ENCODE measurements around the gene CHMP1A. TPM values are rescaled to one million over a fixed set of nuclear protein-coding genes. Genes with fewer than 3 reads are reported as not detected.
"Not testable (repeated sequence)": the region's sequence is repeated elsewhere in the genome, so short reads cannot be mapped to it uniquely, and the experiment has no call there.

The CHMP1A gene
- total RNA-seq (2014; rRNA removed) = 97.0 and 107 TPM in 2 replicates
- 84.9 TPM for polyA plus RNA-seq (2012)

DNA sequence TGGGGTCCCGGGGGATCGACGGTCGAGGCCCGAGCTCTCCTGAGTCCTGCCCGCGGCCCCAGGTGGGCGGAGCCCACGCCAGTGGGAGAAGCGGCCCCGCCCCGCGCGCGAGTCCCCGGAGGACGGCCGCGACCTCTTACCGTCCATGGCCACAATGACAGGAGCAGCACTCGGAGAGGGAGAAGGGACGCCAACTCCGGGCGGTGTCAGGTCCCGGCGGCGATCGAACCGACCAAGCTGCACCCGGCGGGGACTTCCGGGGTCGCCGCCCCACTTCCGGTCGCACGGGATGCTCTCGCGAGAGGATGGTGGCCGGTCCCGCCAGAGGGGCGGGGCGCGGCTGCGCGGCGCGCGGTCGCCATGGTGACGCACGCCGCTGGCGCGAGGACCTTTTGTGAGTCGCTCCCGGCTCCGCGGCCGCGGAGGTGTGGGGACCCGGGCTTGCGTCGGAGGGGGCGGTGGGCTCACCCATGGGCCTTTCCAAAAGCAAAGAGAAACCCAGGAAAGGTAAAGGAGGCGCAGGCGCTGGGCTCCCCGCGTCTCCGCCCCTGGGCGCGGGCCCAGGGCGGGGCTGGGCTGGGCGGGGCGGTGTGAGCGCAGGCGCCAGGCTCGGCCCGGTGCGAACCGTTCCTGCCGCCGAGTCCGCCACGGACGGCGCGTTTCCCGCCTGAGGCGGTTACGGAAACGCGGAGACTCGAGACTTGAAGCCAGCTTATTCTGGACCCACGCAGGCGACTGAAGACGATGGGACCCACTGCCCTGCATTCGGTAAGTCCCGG, at the start of gene CHMP1A, which contains the start of gene SPATA33:
TSS of gene CHMP1A (minus strand) at position 267 of the 779 bp plus-strand sequence. CDS start at position 147, 120 bp downstream.
TSS of gene SPATA33 (plus strand) at position 395 of the 779 bp plus-strand sequence. CDS start at position 471, 76 bp downstream.
- peak; percentile 82 for DNase-seq (ENCODE audit: low read depth)

DNA sequence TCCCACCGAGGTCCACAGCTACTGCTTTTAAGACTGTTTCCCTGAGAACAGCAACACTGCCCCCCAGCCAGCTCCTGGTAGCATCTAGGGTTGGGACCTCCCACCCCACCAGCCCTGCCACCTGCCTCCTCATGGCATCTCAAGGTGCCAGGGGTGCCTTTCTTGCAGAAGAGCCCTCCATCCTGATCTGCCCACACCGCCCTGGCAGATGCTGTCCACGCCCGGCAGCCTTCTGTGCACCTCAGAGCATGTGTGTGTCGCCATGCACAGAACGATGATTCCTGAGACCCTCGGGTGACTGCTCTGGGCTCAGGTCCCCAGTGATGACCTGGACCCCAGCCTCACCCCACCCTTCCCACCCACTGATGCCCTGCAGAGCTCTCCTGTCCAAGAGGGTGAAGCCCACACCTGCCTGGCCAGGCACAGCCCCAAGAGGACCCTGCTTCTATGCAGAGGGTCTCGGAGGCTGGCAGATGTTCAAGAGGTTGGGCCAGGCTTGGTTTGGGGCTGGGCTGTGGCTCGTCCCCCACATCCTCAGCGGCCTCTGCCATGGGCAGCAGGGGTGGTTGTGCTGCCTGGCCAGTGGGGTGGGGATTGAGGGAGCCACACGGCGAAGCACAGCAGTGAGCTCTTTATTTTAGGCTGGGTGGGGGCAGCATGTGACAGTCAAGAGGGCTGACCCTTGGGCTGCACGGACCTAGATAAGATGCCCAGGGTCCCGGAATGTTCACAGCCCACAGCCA, 49.2 kb upstream of the CHMP1A start:
- no peak for DNase-seq (ENCODE audit: low read depth)

DNA sequence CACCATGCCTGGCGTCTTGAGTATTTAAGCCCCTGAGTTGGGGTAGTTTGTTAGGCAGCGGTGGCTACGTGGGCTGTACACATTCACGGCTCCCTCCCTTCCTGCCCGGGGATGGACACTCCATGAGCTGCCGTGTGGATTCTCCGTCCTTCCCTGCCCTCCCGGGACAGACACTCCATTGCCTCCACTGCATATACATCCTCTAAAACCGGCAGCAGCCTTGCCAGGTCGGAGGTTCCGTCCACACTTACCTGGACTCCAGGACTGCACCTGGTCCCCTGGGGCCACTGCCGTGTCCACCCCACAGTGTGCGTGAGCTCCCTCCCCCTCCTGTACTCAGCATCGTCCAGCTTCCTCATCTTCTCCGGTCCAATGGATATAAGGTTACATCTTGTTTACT, 47.5 kb upstream of the CHMP1A start:
- no peak for DNase-seq (ENCODE audit: low read depth)

DNA sequence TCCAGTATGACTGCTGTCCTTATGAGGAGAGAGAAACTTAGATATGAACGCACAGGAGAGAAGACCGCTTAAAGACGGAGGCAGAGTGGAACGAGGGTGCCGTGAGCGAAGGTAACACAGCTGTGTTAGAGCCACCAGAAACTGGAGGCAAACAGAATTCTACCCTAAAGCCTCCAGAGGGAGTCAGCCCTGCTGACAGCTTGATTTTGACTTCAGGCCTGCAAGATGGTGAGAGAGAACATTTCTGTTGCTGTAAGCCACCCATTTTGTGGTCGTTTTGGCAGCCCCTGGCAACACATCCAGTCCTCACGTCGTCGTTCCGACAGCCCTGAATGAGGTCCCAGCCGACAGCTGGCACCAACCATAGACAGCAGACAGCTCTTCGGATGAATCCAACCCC, 46.8 kb upstream of the CHMP1A start:
- no peak for DNase-seq (ENCODE audit: low read depth)

GRCh38 chr16:89701425-89702406, 44.2 kb upstream of the CHMP1A start, which contains the start of gene SPATA2L:
SPATA2L (minus strand) TSS chr16:89701705; CDS start chr16:89701232, 473 bp downstream.
- peak; percentile 55 for DNase-seq (ENCODE audit: low read depth)

DNA sequence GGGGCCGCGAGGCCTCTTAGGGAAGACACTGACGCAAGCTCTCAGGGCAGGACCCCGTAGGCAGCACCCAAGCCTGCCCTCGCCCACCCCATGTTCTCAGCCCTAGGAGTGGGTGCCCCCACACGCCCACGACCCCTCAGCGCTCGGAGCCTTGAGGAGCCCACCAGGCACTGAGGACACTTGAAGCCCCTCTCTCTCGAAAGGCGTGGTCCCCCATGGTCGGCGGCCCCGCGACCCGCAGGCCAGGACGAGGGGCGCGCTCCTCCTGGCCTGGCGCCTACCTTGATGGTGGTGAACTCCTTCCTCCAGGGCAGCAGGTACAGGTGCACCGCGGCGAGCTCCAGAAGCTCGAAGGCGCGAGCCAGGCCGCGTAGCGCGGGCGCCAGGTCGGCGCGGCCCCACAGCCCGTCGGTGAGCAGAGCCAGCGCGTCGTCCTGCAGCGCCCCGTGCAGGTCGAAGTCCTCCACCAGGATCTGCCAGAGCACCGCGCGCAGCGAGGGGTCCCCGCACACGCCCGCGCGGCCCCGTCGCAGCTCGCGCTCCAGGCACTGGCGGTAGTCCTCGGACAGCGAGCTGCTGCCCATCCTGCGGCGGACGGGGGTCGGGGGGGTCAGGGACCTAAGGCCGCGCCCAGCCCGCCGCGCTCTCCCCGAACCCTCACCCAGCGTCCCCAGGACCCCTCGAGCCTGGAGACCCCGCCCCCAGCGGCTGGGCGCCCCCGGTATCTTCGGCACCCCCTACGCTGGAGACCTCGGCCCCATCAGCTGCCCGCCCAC, 43.3 kb upstream of the CHMP1A start:
- DNase-seq (ENCODE audit: low read depth) = no peak

DNA sequence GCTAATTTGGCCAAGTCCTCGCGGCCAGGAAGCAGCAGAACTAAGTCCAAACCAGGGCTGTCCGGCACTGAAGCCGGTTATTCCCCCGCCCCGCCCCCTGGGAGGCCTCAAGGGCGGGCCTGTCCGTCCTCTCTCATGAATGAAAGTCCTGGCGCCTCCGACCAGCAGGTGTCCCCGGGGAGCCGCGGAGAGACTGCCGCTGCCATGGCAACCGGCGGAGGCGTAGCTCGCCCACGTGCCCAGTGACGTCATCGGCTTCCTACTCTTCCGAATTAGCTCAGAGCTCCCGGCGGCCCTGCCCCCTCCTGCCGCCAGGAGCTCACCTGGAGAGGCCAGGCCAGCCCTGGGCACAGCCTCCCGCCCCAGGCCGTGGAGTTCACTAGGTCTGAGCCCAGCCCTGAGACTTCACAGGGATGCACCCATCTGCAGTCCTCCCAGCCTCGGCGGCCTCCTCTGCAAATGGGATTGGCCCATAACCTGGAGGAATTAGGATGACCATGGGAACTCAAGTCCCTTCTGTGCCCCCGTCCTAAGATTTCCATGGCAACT, 42.7 kb upstream of the CHMP1A start:
- DNase-seq (ENCODE audit: low read depth) = peak; percentile 95

GRCh38 chr16:89699629-89700099, 42.2 kb upstream of the CHMP1A start:
- DNase-seq (ENCODE audit: low read depth) = not testable (repeated sequence)

DNA sequence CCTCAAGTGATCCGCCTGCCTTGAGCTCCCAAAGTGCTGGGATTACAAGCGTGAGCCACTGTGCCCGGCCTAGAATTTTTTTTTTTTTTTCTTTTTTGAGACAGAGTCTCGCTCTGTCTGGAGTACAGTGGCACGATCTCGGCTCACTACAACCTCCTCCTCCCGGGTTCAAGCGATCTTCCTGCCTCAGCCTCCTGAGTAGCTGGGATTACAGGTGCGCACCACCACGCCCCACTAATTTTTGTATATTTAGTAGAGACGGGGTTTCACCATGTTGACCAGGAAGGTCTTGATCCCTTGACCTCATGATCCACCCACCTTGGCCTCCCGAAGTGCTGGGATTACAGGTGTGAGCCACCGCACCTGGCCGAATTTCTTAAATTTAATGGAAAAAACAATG, 41.2 kb upstream of the CHMP1A start:
- DNase-seq (ENCODE audit: low read depth) = not testable (repeated sequence)

DNA sequence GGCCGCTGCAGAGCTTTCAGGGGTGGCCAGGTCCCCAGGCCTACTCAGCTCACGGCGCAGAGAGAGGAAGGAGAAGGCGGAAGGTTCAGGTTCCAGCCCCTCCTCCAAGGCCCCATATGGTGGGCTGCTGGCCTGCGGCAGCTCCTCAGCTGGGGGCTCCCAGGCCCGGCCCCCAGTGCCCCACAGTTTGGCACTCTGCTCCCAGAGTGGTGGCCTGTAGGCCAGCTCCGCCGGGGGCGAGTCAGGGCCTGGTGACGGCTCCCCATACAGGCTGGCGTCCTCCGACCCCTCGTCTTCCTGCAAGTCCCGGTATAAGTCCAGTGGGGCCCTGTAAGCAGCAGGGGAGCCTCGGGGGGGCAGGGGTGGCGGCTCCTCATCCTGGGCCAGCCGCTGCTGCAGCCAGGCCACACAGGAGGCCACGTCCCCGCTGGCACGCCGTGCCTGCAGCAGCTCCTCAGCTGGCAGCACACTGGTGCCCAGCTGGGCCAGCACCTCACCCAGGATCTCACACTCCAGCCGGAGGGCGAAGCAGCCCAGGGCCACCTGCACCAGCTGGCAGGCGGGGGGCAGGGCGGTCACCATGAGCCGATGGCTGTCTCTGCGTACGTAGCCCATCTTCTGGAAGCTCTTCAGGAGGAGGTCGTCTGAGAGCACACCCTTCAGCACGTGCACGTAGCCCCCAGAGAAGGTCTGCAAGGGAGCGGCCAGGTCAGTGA, 40.3 kb upstream of the CHMP1A start:
- DNase-seq (ENCODE audit: low read depth) = no peak

GRCh38 chr16:89697161-89697615, 39.7 kb upstream of the CHMP1A start:
- DNase-seq (ENCODE audit: low read depth) = no peak

DNA sequence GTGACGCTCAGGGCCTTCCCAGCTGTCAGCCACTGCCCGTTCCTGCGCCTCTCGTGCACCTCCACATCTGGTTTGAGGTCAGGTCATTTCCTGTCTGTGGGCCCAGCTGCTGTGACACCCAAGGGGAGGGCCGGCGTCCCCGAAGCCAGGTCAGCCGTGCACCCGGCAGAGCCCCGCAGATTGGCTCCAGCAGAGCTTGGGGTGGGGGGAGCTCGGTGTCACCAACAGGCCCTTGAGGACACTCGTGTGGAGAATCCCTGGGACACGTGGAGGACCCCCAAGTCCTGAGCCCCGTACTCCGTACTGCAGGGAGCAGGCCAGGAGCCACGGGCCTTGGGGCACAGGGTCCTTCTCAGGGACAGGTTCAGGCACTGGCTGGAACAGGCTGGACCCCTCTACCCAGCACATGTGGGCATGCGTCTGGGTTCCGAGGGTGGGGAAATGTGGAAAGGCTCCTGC, 39.2 kb upstream of the CHMP1A start:
- DNase-seq (ENCODE audit: low read depth) = no peak

DNA sequence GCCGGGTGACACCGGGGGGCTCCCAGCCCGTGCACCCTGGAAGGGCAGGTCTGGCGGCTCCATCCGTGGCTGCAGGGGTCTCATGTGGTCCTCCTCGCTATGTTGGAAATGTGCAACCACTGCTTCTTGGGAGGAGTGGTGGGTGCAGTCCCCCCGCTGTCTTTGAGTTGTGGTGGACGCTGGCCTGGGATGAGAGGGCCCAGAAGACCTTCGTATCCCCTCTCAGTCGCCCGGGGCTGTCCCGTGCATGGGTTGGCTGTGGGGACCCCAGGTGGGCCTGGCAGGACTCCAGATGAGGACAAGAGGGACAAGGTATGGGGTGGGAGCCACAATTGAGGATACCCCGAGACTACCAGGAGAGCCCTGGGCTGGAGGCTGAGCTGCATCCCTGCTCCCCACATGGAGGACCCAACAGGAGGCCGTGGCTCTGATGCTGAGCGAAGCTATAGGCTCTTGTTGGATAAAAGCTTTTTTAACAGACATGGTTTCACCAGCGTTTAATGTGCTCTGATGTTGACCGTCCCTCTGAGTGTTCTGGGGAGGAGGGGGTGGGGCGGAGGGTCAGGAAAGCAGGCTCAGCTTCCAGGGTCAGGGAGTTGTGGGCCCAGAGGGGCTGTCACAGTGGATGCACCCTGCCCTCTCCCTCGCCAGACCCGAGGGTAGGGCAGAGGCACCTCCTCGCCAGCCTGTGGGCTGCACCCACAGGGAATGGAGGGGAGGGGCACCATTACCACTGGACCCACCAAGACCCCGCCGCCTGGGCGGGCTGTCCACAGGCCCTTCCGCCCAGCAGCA, 38.6 kb upstream of the CHMP1A start:
- DNase-seq (ENCODE audit: low read depth) = no peak

DNA sequence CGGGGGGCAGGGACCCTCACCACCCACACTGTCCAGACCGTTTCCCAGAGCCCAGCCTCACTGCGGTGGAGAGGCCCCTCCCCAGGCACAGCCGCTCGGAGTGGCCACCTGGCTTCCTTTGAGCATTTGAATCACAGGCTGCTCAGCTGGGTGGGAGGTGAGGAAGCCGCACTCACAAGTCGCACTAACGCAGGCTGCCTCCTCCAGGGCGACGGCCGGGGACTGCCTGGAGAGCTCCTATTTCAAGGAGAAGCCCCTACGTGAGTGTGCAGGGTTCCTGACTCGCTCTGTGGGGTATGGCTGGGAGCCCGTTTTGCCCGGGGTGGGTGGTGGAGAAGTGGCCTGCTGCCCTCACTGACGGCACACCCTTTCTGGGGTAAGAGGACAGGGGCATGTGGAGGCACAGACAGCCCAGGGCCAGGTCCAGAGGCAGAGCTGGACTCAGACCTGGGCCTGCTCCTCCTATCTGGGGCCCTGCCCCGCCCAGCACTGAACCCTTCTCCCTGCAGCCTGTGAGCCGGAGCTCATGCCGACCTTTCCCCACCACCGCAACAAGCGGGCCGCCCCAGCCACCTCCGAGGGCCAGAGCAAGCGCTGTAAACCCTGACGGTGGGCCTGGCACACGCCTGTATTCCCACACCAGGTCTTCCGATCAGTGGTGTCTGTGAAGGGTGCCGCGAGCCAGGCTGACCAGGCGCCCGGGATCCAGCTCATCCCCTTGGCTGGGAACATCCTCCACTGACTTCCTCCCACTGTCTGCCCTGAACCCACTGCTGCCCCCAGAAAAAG, 37.8 kb upstream of the CHMP1A start:
- DNase-seq (ENCODE audit: low read depth) = no peak

- DNase-seq (ENCODE audit: low read depth) = not testable (repeated sequence)
Observed at GRCh38 chr16:89694784-89695085, 37.2 kb upstream of the CHMP1A start.

- no peak for DNase-seq (ENCODE audit: low read depth)
Observed at GRCh38 chr16:89693931-89694783, 36.6 kb upstream of the CHMP1A start.

DNA sequence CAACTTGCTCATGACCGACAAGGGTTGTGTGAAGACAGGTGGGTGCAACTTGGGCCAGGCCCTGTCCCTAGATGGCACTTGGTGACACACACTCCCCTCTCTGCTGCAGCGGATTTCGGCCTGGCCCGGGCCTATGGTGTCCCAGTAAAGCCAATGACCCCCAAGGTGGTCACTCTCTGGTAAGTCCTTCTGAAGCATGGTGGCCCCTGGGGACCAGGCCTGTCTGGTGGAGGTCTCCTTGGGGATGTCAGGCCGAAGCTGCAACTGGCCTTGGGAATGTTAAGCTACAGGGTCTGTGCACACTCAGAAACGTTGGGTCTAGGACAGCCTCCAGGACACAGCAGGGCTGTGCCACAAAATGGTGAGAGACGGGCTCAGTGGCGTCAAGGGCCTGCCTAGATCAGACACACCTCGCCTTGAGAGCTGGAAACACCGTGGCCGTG, 35.8 kb upstream of the CHMP1A start:
- DNase-seq (ENCODE audit: low read depth) = no peak

Measured in LHCN-M2 (cell line).